Mucosa of stomach (tissue), 1 donor: ENCODE results near the gene HOXD10.

Experiments
- H3K27me3 ChIP-seq: one replicate; pipeline ENCODE4 v1.7.0; 2013; ENCODE audit warnings: mild to moderate bottlenecking, low read length; ENCODE audit not compliant: control insufficient read depth, insufficient read depth
- H3K36me3 ChIP-seq: one replicate; pipeline ENCODE4 v1.7.0; 2013; ENCODE audit warnings: low read length; ENCODE audit not compliant: control insufficient read depth, insufficient read depth
- H3K4me1 ChIP-seq: one replicate; pipeline ENCODE4 v1.7.0; 2013; ENCODE audit warnings: mild to moderate bottlenecking, low read length; ENCODE audit not compliant: control insufficient read depth, insufficient read depth
- H3K4me3 ChIP-seq: one replicate; pipeline ENCODE4 v1.7.0; 2013; ENCODE audit warnings: low read length
- H3K9ac ChIP-seq: one replicate; pipeline ENCODE4 v1.7.0; 2013; ENCODE audit warnings: mild to moderate bottlenecking, low read length, moderate library complexity
- H3K9me3 ChIP-seq: one replicate; pipeline ENCODE4 v1.7.0; 2013; ENCODE audit warnings: mild to moderate bottlenecking, low read length, moderate library complexity; ENCODE audit not compliant: control insufficient read depth
- donor health status: Pancreatic carcinoma.

Gene HOXD10

DNA sequence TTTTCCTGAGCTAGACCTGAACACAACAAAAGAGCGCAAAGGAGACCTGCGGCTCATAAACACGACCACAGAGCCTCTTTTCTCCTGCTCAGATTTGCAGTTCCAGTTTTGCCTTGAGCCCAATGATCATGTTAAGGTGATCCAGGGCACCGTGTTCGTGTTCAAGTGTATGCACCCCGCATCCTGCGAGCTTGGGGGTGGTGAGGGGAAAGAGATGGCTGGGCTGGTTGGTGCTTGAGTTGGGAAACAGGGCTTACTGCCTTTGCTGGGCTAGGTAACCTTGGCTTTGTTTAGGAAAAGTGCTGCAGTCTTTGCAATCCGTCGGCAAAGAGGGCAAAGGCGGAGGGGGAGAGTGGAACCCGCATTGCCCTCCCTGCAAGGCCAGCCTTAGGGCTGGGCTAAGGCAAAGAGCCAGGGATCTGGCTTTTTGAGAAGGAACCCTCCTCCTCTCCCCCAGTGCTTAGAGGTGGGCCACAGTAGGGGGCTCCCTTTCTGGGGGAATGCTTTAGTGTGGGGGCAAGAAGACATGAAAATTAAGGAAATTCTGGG, 1.3 kb downstream of the HOXD10 start:
- Histone ChIP-seq H3K4me1 (peaks cover 6% of the 10 kb centered on the region), H3K9me3 (no peaks in the 10 kb centered on the region), H3K4me3 (no peak overlapping the region), H3K9ac (no peak overlapping the region), H3K27me3 (peaks cover 96% of the 10 kb centered on the region), H3K36me3 (no peaks in the 10 kb centered on the region)

DNA sequence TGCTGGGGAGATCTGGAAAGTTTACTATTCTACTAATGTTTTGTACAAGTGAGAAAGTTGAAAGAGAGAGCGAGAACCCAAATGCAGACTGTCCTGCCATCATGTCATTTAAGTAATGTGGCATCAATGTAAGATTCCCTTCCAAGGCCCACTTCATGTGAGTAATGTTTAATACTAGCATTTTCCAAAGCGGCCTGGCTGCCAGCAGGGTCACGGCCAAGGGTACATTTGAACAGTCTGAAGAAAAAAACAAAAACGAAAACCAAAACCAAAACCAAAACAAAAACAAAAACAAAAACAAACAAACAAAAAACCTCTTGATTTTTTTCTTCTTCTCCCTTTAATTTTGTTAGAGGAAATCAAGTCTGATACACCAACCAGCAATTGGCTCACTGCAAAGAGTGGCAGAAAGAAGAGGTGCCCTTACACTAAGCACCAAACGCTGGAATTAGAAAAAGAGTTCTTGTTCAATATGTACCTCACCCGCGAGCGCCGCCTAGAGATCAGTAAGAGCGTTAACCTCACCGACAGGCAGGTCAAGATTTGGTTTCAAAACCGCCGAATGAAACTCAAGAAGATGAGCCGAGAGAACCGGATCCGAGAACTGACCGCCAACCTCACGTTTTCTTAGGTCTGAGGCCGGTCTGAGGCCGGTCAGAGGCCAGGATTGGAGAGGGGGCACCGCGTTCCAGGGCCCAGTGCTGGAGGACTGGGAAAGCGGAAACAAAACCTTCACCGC, 2.2 kb downstream of the HOXD10 start:
- H3K9ac ChIP-seq = no peak overlapping the region
- no peak overlapping the region for H3K4me3 ChIP-seq
- no peaks in the 10 kb centered on the region for H3K36me3 ChIP-seq
- peaks cover 6% of the 10 kb centered on the region for H3K4me1 ChIP-seq
- no peaks in the 10 kb centered on the region for H3K9me3 ChIP-seq
- H3K27me3 ChIP-seq = peaks cover 96% of the 10 kb centered on the region

DNA sequence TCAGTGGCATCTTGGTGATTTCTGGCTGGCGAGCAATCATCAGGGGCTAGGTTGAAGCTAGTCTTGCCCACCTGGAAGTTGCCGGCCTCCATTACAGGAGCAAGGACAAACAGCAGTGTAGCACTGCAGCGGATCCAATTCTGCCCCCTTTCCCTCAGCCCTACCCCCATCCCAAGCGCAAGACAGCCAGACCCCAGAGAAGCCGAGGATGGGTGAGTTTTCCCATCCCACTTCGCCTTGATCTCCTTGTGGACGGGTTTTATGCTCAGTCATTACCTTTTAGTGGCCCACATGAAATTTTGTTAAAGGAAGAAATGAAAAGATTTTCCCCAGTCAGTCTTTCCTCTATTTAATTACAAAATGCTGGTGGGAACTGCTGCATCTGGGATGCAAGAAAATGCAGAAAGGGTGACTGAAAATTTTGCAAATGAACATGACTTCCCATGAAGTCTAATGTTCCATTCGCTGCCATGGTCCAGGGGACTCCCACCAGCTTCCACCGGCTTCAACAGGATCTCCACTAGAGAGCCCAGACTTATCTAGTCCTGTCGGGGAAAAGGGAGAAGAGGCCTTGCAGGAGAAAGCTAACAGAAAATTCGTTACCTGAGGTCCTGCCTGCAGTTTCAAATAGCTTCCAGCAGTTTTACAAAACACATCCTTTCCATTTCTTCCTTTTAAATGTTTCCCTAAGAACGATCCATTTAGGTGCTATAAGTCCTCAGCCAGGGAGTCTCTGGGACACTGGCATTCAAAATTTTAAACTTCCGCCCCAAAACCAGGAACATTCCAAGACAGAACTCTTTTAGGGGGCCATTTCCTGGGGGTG, 4.0 kb downstream of the HOXD10 start:
- Histone ChIP-seq H3K9me3 (no peaks in the 10 kb centered on the region), H3K9ac (no peak overlapping the region), H3K4me3 (no peak overlapping the region), H3K4me1 (peaks cover 6% of the 10 kb centered on the region), H3K27me3 (peaks cover 97% of the 10 kb centered on the region), H3K36me3 (no peaks in the 10 kb centered on the region)

DNA sequence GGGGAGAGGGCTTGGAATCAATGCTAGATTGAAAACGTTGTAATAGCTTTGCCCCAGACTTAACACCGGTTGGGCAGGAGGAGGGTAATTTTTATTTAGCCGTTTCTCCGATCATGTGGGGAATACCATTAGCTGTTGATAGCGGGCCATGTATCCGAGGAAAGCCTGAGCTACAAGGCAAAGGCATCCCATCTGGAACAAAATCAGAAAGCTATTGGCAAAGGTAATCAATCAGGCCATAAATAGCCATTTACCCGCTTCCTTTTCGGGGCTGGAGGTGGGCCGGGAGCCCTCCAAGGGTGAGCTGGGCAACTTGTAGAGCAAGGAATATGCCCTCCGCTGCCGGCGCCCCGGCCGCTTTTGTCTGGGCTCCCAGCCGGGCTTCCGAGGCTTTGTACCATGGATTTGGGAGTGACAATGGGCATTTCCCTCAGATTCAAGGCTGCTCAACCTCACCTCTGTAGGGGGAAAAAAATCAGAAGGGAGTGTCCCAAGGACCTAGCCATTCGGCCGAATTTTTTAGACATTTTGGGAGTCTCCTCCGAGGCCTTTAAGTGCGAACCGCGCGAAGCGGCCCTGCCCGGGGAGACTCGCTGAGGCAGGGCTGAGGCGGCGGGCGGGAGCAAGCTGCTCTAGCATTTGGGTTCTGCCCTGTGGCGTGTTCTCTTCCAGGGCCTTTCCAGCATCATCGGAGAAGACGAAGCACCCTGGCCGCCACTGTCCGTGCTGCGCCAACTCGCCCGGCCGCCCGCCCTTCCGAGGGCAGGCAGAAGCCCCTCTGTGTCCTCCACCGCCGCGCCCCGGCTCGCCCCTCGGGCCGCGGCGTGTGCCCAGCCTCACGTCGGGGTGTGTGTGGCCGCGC, 4.8 kb downstream of the HOXD10 start:
- Histone ChIP-seq H3K36me3 (no peaks in the 10 kb centered on the region), H3K4me1 (peaks cover 6% of the 10 kb centered on the region), H3K27me3 (peaks cover 95% of the 10 kb centered on the region), H3K4me3 (no peak overlapping the region), H3K9me3 (no peaks in the 10 kb centered on the region), H3K9ac (no peak overlapping the region)

DNA sequence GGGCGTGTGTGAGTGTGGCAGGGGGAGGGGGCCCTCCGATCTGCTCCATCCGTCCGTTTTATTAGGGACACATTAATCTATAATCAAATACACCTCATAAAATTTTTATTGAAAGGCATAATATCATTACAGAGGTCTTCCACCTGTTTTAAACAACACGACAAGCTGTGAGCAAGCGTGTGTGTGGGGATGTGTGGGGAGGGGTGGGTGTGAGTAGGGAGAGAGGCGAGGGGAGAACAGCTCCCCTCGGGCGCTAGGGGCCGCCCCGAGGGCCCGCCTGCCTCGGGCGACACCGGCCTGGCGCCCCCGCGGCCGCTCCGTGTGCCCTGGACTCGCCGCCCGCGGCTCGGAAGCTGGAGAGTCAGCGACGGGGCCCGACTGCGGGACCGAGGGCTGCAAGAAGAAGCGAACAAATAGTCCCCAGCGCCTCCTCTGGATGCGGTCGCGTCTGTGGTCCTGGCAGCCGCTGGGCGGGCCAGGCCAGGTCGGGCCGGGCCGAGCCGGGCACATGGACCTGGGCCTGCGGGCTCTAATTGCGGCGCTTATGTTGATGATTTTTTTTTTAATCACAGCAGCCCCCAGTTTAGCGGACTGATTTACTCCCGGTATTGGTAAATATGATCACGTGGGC, 5.6 kb downstream of the HOXD10 start:
- H3K9me3 ChIP-seq = no peaks in the 10 kb centered on the region
- H3K4me1 ChIP-seq = peaks cover 6% of the 10 kb centered on the region
- no peak overlapping the region for H3K9ac ChIP-seq
- H3K36me3 ChIP-seq = no peaks in the 10 kb centered on the region
- peaks cover 95% of the 10 kb centered on the region for H3K27me3 ChIP-seq
- no peak overlapping the region for H3K4me3 ChIP-seq

DNA sequence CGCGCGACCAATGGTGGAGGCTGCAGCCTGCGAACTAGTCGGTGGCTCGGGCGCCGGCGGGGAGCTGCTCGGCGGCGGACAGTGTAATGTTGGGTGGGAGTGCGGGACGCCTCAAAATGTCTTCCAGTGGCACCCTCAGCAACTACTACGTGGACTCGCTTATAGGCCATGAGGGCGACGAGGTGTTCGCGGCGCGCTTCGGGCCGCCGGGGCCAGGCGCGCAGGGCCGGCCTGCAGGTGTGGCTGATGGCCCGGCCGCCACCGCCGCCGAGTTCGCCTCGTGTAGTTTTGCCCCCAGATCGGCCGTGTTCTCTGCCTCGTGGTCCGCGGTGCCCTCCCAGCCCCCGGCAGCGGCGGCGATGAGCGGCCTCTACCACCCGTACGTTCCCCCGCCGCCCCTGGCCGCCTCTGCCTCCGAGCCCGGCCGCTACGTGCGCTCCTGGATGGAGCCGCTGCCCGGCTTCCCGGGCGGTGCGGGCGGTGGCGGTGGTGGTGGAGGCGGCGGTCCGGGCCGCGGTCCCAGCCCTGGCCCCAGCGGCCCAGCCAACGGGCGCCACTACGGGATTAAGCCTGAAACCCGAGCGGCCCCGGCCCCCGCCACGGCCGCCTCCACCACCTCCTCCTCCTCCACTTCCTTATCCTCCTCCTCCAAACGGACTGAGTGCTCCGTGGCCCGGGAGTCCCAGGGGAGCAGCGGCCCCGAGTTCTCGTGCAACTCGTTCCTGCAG, 6.3 kb downstream of the HOXD10 start, which contains the start of gene HOXD9:
TSS of gene HOXD9 (plus strand) at position 37 of the 728 bp plus-strand sequence. CDS start at position 87, 50 bp downstream.
- Histone ChIP-seq H3K9ac (no peak within 1 kb of the TSS), H3K36me3 (no peaks in the 10 kb centered on the region), H3K4me1 (peaks cover 6% of the 10 kb centered on the region), H3K4me3 (no peak within 1 kb of the TSS), H3K27me3 (peaks cover 95% of the 10 kb centered on the region), H3K9me3 (no peaks in the 10 kb centered on the region)

DNA sequence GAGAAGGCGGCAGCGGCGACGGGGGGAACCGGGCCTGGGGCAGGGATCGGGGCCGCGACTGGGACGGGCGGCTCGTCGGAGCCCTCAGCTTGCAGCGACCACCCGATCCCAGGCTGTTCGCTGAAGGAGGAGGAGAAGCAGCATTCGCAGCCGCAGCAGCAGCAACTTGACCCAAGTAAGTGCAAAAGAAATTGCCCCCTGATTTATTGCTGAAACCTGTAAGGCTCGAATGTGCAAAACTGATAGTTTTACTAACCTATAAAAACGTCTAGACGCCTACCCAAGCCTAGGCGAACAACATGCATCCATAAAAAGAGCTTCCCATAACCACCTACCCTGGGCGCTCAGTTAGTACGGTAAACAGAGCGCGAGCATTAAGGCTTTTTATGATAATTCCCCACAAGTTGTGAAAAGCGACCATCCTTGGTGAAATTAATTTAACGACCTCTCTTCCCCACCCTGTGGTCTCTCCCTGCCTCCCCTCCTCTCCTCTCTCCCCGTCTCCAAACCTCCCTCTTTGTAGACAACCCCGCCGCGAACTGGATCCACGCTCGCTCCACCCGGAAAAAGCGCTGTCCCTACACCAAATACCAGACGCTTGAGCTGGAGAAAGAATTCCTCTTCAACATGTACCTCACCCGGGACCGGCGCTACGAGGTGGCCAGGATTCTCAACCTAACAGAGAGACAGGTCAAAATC, 7.0 kb downstream of the HOXD10 start:
- Histone ChIP-seq H3K27me3 (peaks cover 95% of the 10 kb centered on the region), H3K36me3 (no peaks in the 10 kb centered on the region), H3K9ac (no peak overlapping the region), H3K4me3 (no peak overlapping the region), H3K4me1 (peaks cover 6% of the 10 kb centered on the region), H3K9me3 (no peaks in the 10 kb centered on the region)

DNA sequence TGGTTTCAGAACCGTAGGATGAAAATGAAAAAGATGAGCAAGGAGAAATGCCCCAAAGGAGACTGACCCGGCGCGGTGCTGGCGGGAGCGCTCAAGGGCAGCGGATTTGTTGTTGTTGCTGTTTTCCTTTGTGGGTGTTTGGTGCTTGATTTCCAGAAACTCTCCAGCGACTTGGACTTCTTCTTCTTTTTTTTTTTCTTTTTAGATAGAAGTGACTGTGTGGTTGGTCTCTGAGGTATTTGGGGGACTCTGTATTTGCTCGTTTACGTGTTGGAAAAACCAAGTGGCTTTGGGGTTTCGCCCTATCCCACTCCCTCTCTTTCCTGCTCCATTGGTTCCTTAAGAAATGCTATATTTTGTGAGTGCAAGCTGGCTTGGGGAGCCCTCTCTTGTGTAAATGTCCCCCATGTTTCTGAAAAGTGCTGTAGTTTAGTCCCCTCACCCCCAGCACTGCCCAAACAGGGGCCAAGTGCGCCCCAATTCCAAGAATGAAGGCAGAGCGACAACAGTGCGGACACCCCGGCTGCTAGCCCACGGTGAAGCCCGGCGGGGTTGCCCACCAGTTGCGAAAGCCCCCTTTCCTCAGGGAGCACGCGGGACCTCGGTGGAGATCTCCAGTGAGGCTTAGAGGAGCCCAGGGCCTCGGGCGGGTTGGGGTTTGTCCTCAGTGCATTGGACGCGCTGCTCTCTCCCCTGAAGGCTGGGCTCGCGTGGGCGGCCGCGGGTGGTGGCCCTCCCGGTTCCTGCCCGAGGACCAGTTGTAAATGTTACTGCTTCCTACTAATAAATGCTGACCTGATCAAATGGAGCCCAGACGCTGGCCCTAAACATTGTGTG, 7.8 kb downstream of the HOXD10 start:
- Histone ChIP-seq H3K9me3 (no peaks in the 10 kb centered on the region), H3K36me3 (no peaks in the 10 kb centered on the region), H3K9ac (no peak overlapping the region), H3K4me3 (no peak overlapping the region), H3K4me1 (peaks cover 6% of the 10 kb centered on the region), H3K27me3 (peaks cover 96% of the 10 kb centered on the region)

DNA sequence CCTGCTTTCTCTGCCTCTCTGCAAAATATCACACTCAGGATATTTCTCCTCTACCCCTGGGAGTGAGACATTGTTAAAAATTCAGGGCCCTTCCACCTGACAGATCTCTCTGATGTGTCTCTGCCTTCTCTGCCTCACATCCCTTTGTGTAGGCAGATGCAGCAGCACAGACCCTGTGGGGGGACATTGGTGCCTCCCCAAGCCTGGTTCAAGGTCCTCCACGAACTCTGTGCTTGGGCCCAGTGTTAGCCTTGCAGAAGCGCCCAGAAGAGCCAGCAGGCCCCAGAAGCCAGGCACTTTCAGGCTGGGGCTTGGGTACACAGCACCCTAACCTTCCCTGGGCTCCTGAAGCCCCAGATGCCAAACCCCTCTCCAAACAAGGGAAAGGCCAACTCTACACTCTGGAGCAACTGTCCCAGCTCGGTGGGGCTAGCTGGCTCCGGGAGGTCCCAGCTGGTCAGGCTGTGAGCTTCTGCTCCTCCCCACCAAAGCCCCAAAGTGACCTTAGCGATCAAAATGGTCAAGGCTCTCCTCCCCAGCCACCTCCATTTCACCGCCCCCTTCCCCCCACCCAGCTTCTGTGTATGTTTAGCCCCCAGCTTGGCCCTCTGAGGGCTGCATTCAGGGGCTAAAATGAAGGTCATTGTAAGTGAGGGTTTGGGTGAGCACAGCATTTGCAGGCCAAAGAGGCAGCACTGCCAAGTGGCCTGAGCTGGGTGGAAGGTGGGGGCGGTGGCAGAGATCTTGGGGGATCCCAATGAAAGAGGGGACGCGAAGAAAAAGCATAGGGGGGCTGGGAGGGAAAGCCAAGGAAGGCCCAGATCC, 8.6 kb downstream of the HOXD10 start:
- Histone ChIP-seq H3K4me1 (peaks cover 6% of the 10 kb centered on the region), H3K9me3 (no peaks in the 10 kb centered on the region), H3K4me3 (no peak overlapping the region), H3K9ac (no peak overlapping the region), H3K27me3 (peaks cover 98% of the 10 kb centered on the region), H3K36me3 (no peaks in the 10 kb centered on the region)
